Heart left ventricle (tissue), 16 donors: ENCODE measurements around the gene ASXL3. TPM values are rescaled to one million over a fixed set of nuclear protein-coding genes. Genes with fewer than 3 reads are reported as not detected.

ENCODE experiments used
- ATAC-seq, 4 donors: fragments of 200-7000 bp; cut with Tn5 transposase; one replicate each; pipeline ENCODE4 v1.9.1; 2020 to 2022; ENCODE audit warnings: moderate library complexity in 4 of 4, mild to moderate bottlenecking in 3 of 4, moderate number of reproducible peaks in 1 of 4
- DNase-seq, 5 donors: peaks; one replicate each; pipeline ENCODE4 v3.0.0-alpha.2; 2020
- H3K27ac ChIP-seq, 12 donors: fragments of 200-600 bp; sonication (generic) in 4 of 12; one replicate each; pipeline versions ENCODE4 v1.5.0 to v1.8.0; 2016 to 2022; ENCODE audit warnings: mild to moderate bottlenecking in 2 of 12
- H3K27me3 ChIP-seq, 9 donors: fragments of 200-600 bp; sonication (generic) in 2 of 9; one replicate each; pipeline versions ENCODE4 v1.5.1 to v1.8.0; 2016 to 2022; ENCODE audit warnings: mild to moderate bottlenecking in 3 of 9
- H3K36me3 ChIP-seq, 9 donors: fragments of 200-600 bp; sonication (generic) in 2 of 9; one replicate each; pipeline versions ENCODE4 v1.5.0 to v1.8.0; 2018 to 2022; ENCODE audit warnings: mild to moderate bottlenecking in 2 of 9
- H3K4me1 ChIP-seq, 12 donors: fragments of 200-600 bp; sonication (generic) in 4 of 12; one replicate each; pipeline versions ENCODE4 v1.5.0 to v1.8.0; 2016 to 2022; ENCODE audit warnings: mild to moderate bottlenecking in 3 of 12
- H3K4me3 ChIP-seq, 12 donors: fragments of 200-600 bp; sonication (generic) in 4 of 12; one replicate each; pipeline versions ENCODE4 v1.5.0 to v1.8.0; 2017 to 2022; ENCODE audit warnings: mild to moderate bottlenecking in 9 of 12, moderate library complexity in 4 of 12
- H3K9me3 ChIP-seq, 12 donors: fragments of 200-600 bp; sonication (generic) in 4 of 12; one replicate each; pipeline versions ENCODE4 v1.5.0 to v1.8.0; 2016 to 2022; ENCODE audit warnings: mild to moderate bottlenecking in 1 of 12
- CTCF ChIP-seq, 12 donors: fragments of 200-600 bp; sonication (generic) in 4 of 12; IDR thresholded peaks; one replicate each; pipeline versions ENCODE4 v1.5.0 to v1.8.0; 2018 to 2022; ENCODE audit warnings: antibody characterized with exemption in 12 of 12, mild to moderate bottlenecking in 5 of 12
- POLR2A ChIP-seq, 2 donors: fragments of 450-650 bp; IDR thresholded peaks; one replicate each; pipeline ENCODE4 v1.6.1; 2017; ENCODE audit warnings: antibody characterized with exemption in 2 of 2, mild to moderate bottlenecking in 2 of 2, moderate library complexity in 2 of 2
- WGBS, 4 donors: extraction: QIAGEN DNeasy Blood & Tissue Kit in 2 of 4; methylation state at CpG; one replicate each; pipeline versions ENCODE4 v1.1.5 to v1.1.7; 2013 to 2018; 5-methylcytosine and 5-hydroxymethylcytosine counted together
- intact Hi-C, 10 donors: fragments of 100-400 bp; cut with DNase I; formaldehyde crosslinking; loops; one replicate each; pipeline versions ENCODE4 v1.11.1 to v1.14.2; 2022
- polyA plus RNA-seq, 2 donors: library from polyadenylated mRNA; stranded (reverse); fragments of 200-250 nt; gene quantifications; one replicate each; pipeline ENCODE4 v1.2.3, GENCODE V29; 2013
- total RNA-seq, 9 donors: library from RNA; depleted of rRNA in 2 of 9; stranded (reverse); fragments of >200 nt in 2 of 9; fragmentation: NEBNext Ultra II Directional in 3 of 9; extraction: Animal tissue kit (Norgen Biotek cat#: 25700) in 3 of 9; gene quantifications; one replicate each; pipeline versions ENCODE4 v1.1.0 to v1.2.4, GENCODE V29; 2016 to 2023
- donor health status: ischemic (EF 13 %, LVEDD 7.1; RV severe dilation, severe dysfunction).
- donor health status: healthy with polysubstance abuse.
- donor health status: DM: no; HTN: yes; CAD: no.
- donor health status: DM: no; HTN: no; CAD: no.
- donor health status: ischemic (EF 25% LVEDD 6.9; RV normal size, moderate dysfunction).
- donor health status: ischemic (EF 25% LVEDD 5.7; RV mildly dilated, moderate dysfunction).
- donor health status: healthy.
- donor health status: DM: yes; HTN: yes; CAD: no.
- donor health status: ischemic (EF 35%, LVEDD 5.7; RV mildly dilated, moderate dysfunction).
- donor health status: nonischemic (EF 11% LVEDD 7.7; RV severe dilation, severe dysfunction).
- donor health status: DM: yes; HTN: yes; CAD: no.
- donor health status: PGD.
- donor health status: ischemic (EF 29% LVEDD 5.4; RV normal size, mild dysfunction).
- donor health status: nonischemic (EF 23%, LVEDD 6.1; RV moderate dilation, normal function).

The ASXL3 gene
- total and polyA plus RNA-seq, 11 donors, result 0.65 to 8.9 (median 3.5) TPM

GRCh38 chr18:33744032-33744697, 166.1 kb downstream of the ASXL3 start:
- no peak for TF ChIP-seq CTCF (IDR thresholded peaks at IDR 0.05)
- TF ChIP-seq POLR2A (IDR thresholded peaks at IDR 0.05), result no peak
- DNase-seq, result no peak
- WGBS, 4 donors, result 92 to 94% (median 93%) methylated on average over 20 of the region's 20 CpGs
- no peak overlapping the region for H3K27ac ChIP-seq
- no peaks in the 10 kb centered on the region for H3K27me3 ChIP-seq
- no peak overlapping the region for H3K4me3 ChIP-seq
- intact Hi-C loops, result loop anchor here in 1 of 10 donors (10.0 kb wide), 1 partner anchor 49 kb away; no protein-coding TSS in a partner anchor
- no peaks in the 10 kb centered on the region for H3K4me1 ChIP-seq
- no peak for ATAC-seq
- H3K36me3 ChIP-seq, result peaks cover 0 to 34% (median 8%) of the 10 kb centered on the region in 9 donors
- H3K9me3 ChIP-seq, result no peaks in the 10 kb centered on the region

GRCh38 chr18:33745151-33745795, 167.3 kb downstream of the ASXL3 start:
- ATAC-seq (no peak), DNase-seq (no peak)
- H3K27ac ChIP-seq, result no peak overlapping the region
- no peaks in the 10 kb centered on the region for H3K4me1 ChIP-seq
- H3K27me3 ChIP-seq, result no peaks in the 10 kb centered on the region
- H3K4me3 ChIP-seq, result no peak overlapping the region
- intact Hi-C loops, result loop anchor here in 1 of 10 donors (10.0 kb wide), 1 partner anchor 50 kb away; no protein-coding TSS in a partner anchor
- TF ChIP-seq CTCF (IDR thresholded peaks at IDR 0.05) (no peak), POLR2A (IDR thresholded peaks at IDR 0.05) (no peak)
- no peaks in the 10 kb centered on the region for H3K9me3 ChIP-seq
- H3K36me3 ChIP-seq, result peaks cover 0 to 24% (median 8%) of the 10 kb centered on the region in 9 donors
- 87 to 92% (median 91%) methylated on average over 8 of the region's 8 CpGs for WGBS, 4 donors

GRCh38 chr18:33745871-33746545, 168.0 kb downstream of the ASXL3 start:
- no peaks in the 10 kb centered on the region for H3K4me1 ChIP-seq
- TF ChIP-seq CTCF (IDR thresholded peaks at IDR 0.05) (no peak), POLR2A (IDR thresholded peaks at IDR 0.05) (no peak)
- 92 to 97% (median 94%) methylated on average over 15 to 16 of the region's 16 CpGs for WGBS, 4 donors
- no peak for ATAC-seq
- H3K27ac ChIP-seq, result no peak overlapping the region
- no peak overlapping the region for H3K4me3 ChIP-seq
- H3K27me3 ChIP-seq, result no peaks in the 10 kb centered on the region
- intact Hi-C loops, result loop anchor here in 1 of 10 donors (10.0 kb wide), 1 partner anchor 51 kb away; no protein-coding TSS in a partner anchor
- peaks cover 0 to 24% (median 8%) of the 10 kb centered on the region in 9 donors for H3K36me3 ChIP-seq
- no peak for DNase-seq
- H3K9me3 ChIP-seq, result no peaks in the 10 kb centered on the region

- Histone ChIP-seq H3K9me3 (no peaks in the 10 kb centered on the region), H3K4me1 (no peaks in the 10 kb centered on the region), H3K27ac (no peak overlapping the region), H3K4me3 (no peak overlapping the region), H3K27me3 (no peaks in the 10 kb centered on the region), H3K36me3 (peaks cover 0 to 3% (median 0%) of the 10 kb centered on the region in 9 donors)
- 58 to 66% (median 64%) methylated on average over 9 of the region's 9 CpGs for WGBS, 4 donors
- ATAC-seq, result no peak
- no peak for TF ChIP-seq CTCF (IDR thresholded peaks at IDR 0.05)
- DNase-seq, result no peak
- intact Hi-C loops, result loop anchor here in 4 of 10 donors (10.0 kb wide), 4 partner anchors 55 to 515 kb away; partner anchors contain the start of gene CCDC178 (in 1 of the 4)
These were observed 171.8 kb downstream of the ASXL3 start for GRCh38 chr18:33749834-33750233.
